Smooth muscle cell (in vitro differentiated cells): ENCODE results near the gene GSDMA. TPM values are rescaled to one million over a fixed set of nuclear protein-coding genes. Genes with fewer than 3 reads are reported as not detected.

ENCODE experiments used
- DNase-seq: peaks from one replicate; lab custom pipeline; 2025; ENCODE audit not compliant: unreplicated experiment; lab: John Stamatoyannopoulos, UW
- H2AFZ ChIP-seq: fragments of 200-600 bp; sonication (generic); 2 replicates; pipeline ENCODE4 v1.6.0; 2016; ENCODE audit warnings: antibody characterized with exemption, low read depth, mild to moderate bottlenecking
- H3F3A ChIP-seq: fragments of 200-600 bp; sonication (generic); 2 replicates; pipeline ENCODE4 v1.6.0; 2017; ENCODE audit warnings: antibody characterized with exemption, low read depth
- H3K27ac ChIP-seq: fragments of 200-600 bp; sonication (generic); 2 replicates; pipeline ENCODE4 v1.5.1; 2016; ENCODE audit warnings: low read depth, mild to moderate bottlenecking
- H3K27me3 ChIP-seq: fragments of 200-600 bp; sonication (generic); 2 replicates; pipeline ENCODE4 v1.6.1; 2016; ENCODE audit warnings: low read depth, mild to moderate bottlenecking
- H3K36me3 ChIP-seq: fragments of 200-600 bp; sonication (generic); 2 replicates; pipeline ENCODE4 v1.5.1; 2016; ENCODE audit warnings: low read depth
- H3K4me1 ChIP-seq: fragments of 200-600 bp; sonication (generic); 2 replicates; pipeline ENCODE4 v1.5.1; 2016; ENCODE audit warnings: low read depth
- H3K4me2 ChIP-seq: fragments of 200-600 bp; sonication (generic); 2 replicates; pipeline ENCODE4 v1.6.0; 2016; ENCODE audit warnings: mild to moderate bottlenecking
- H3K4me3 ChIP-seq: fragments of 200-600 bp; sonication (generic); 2 replicates; pipeline ENCODE4 v1.5.1; 2016; ENCODE audit warnings: mild to moderate bottlenecking
- H3K79me2 ChIP-seq: fragments of 200-600 bp; sonication (generic); 2 replicates; pipeline ENCODE4 v1.6.0; 2016; ENCODE audit warnings: low read depth, mild to moderate bottlenecking
- H3K9ac ChIP-seq: fragments of 200-600 bp; sonication (generic); 2 replicates; pipeline ENCODE4 v1.6.0; 2016; ENCODE audit warnings: low read depth
- H3K9me3 ChIP-seq: fragments of 200-600 bp; sonication (generic); replicated peaks from 2 replicates; pipeline ENCODE4 v1.5.1; 2016; ENCODE audit warnings: low read depth
- H4K20me1 ChIP-seq: fragments of 200-600 bp; sonication (generic); 2 replicates; pipeline ENCODE4 v1.6.0; 2016; ENCODE audit warnings: low read depth
- CTCF ChIP-seq: fragments of 200-600 bp; sonication (generic); IDR thresholded peaks from 2 replicates; pipeline ENCODE4 v1.5.1; 2017; ENCODE audit warnings: borderline replicate concordance, mild to moderate bottlenecking, antibody characterized with exemption; ENCODE audit not compliant: insufficient read depth, poor library complexity, severe bottlenecking
- WGBS: methylation state at CpG from one replicate; pipeline ENCODE4 v1.1.7; 2016; ENCODE audit warnings: low lambda C conversion rate; 5-methylcytosine and 5-hydroxymethylcytosine counted together
- polyA plus RNA-seq: library from polyadenylated mRNA; unstranded; fragments of >200 nt; fragmentation: Nextera tagmentation; extraction: Ambion mirVana; gene quantifications from 2 replicates; pipeline ENCODE4 v1.2.1, GENCODE V29; 2016
- total RNA-seq: library from RNA; depleted of rRNA; stranded (reverse); fragments of >200 nt; gene quantifications from 2 replicates; pipeline ENCODE4 v1.2.3, GENCODE V29; 2014

The GSDMA gene
- total and polyA plus RNA-seq, 2 experiments from 2014 or later = 0.31 to 0.50 TPM

- H3K9ac ChIP-seq = no peak overlapping the region
- H3F3A ChIP-seq = no peaks in the 10 kb centered on the region
- H3K4me2 ChIP-seq = no peak overlapping the region
- no peak for TF ChIP-seq CTCF
- 68% methylated on average over 4 of the region's 4 CpGs for WGBS
- no peaks in the 10 kb centered on the region for H3K27me3 ChIP-seq
- no peaks in the 10 kb centered on the region for H3K36me3 ChIP-seq
- no peak overlapping the region for H2AFZ ChIP-seq
- no peak overlapping the region for H3K4me3 ChIP-seq
- DNase-seq = no peak
- no peak overlapping the region for H3K27ac ChIP-seq
- H4K20me1 ChIP-seq = no peaks in the 10 kb centered on the region
- H3K9me3 ChIP-seq = no peaks in the 10 kb centered on the region
- no peaks in the 10 kb centered on the region for H3K79me2 ChIP-seq
- H3K4me1 ChIP-seq = no peaks in the 10 kb centered on the region
These were observed 7.0 kb upstream of the GSDMA start for GRCh38 chr17:39955726-39956225.

DNA sequence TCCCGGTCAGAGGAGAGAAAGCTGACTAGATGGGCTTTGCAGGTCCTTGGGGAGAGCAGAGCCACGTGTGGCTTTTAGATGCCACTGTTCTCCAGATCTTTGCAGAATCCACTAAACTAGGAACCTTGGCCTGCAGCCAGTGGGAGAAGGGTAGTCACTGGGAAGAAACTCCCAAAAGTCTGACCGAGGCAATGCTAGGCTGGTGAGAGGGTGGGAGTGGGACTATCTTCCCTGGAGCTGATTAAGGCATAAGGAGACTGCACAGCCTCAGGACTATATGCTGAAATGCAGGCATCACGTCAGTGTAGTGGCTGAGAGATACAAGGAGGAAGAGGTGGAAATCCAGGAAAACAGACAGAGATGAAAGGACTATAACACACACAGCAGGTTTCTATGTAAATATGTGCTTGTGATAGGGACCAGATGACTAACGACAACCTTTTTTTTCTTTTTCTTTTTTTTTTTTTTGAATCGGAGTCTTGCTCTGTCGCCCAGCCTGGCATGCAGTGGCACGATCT is 2.2 kb upstream of the GSDMA start:
- no peaks in the 10 kb centered on the region for H3K36me3 ChIP-seq
- H3K27ac ChIP-seq = no peak overlapping the region
- DNase-seq = no peak
- no peaks in the 10 kb centered on the region for H3K9me3 ChIP-seq
- WGBS = 64% methylated on average over 7 of the region's 8 CpGs
- no peak overlapping the region for H3K4me3 ChIP-seq
- H3F3A ChIP-seq = no peaks in the 10 kb centered on the region
- no peak overlapping the region for H3K9ac ChIP-seq
- no peaks in the 10 kb centered on the region for H3K27me3 ChIP-seq
- no peaks in the 10 kb centered on the region for H3K79me2 ChIP-seq
- H4K20me1 ChIP-seq = no peaks in the 10 kb centered on the region
- H3K4me2 ChIP-seq = no peak overlapping the region
- H2AFZ ChIP-seq = no peak overlapping the region
- no peaks in the 10 kb centered on the region for H3K4me1 ChIP-seq
- no peak for TF ChIP-seq CTCF

DNA sequence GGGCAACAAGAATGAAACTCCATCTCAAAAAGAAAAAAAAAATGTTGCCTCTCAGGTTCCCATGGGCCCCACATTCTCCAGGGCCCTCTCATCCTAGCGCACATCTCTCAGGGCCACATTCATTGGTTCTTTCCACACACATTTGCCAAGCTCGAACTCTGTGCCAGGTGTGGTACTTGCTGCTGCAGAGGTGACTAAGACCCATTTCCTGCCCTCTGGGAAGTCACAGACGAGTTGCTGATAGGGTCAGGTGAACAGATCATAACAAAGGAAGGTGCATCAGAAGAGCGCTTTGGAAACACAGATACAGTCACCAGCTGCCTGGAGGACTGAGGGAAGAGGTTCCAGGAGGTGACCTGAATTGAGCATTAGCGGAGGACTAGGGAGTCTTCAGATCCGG is 1.0 kb downstream of the GSDMA start:
- no peaks in the 10 kb centered on the region for H3K9me3 ChIP-seq
- no peak overlapping the region for H3K4me3 ChIP-seq
- H3K27me3 ChIP-seq = peaks cover 2% of the 10 kb centered on the region
- DNase-seq = no peak
- H3K9ac ChIP-seq = no peak overlapping the region
- H4K20me1 ChIP-seq = no peaks in the 10 kb centered on the region
- H3K4me2 ChIP-seq = no peak overlapping the region
- H3K79me2 ChIP-seq = no peaks in the 10 kb centered on the region
- 88% methylated on average over 6 of the region's 6 CpGs for WGBS
- no peak overlapping the region for H3K27ac ChIP-seq
- H3K36me3 ChIP-seq = no peaks in the 10 kb centered on the region
- no peak overlapping the region for H2AFZ ChIP-seq
- no peaks in the 10 kb centered on the region for H3F3A ChIP-seq
- no peak for TF ChIP-seq CTCF
- H3K4me1 ChIP-seq = no peaks in the 10 kb centered on the region

DNA sequence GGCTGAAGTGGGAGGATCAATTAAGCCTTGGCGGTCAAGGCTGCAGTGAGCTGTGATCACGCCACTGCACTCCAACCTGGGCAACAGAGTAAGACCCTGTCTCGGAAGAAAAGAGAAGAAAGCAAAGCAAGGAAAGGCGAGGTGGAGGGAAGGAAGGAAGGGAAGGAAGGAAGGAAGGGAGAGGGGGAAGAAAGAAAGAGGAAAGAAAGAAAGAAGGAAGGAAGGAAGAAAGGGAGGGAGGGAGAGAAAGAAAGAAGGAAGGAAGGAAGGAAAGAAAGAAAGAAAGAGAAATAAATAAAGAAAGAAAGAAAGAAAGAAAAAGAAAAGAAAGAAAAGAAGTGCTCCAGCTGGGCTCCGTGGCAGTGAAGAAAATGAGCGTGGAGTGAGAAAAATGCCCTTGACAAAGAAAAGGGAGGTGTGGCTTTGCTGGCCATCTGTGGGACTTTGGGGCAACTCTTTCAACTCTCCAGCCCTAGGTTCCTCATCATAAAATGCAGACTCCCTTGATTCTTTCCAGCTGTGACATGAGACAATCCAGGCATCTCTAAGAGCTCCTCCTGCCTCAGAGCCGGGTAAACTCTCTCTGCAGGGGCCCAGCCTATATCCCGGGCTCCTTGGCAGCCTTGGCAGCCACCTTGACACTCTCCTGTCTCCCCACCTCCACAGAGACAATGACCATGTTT is 2.4 kb downstream of the GSDMA start:
- WGBS = 67% methylated on average over 8 of the region's 8 CpGs
- no peak overlapping the region for H3K9ac ChIP-seq
- H3K79me2 ChIP-seq = no peaks in the 10 kb centered on the region
- no peaks in the 10 kb centered on the region for H3F3A ChIP-seq
- DNase-seq = no peak
- no peak for TF ChIP-seq CTCF
- no peaks in the 10 kb centered on the region for H3K4me1 ChIP-seq
- no peak overlapping the region for H3K4me2 ChIP-seq
- H3K9me3 ChIP-seq = no peaks in the 10 kb centered on the region
- H4K20me1 ChIP-seq = no peaks in the 10 kb centered on the region
- no peak overlapping the region for H2AFZ ChIP-seq
- H3K4me3 ChIP-seq = no peak overlapping the region
- H3K27ac ChIP-seq = no peak overlapping the region
- H3K27me3 ChIP-seq = peaks cover 13% of the 10 kb centered on the region
- H3K36me3 ChIP-seq = no peaks in the 10 kb centered on the region
